ENCODE results near the gene PNMA6E. TPM values are rescaled to one million over a fixed set of nuclear protein-coding genes. Genes with fewer than 3 reads are reported as not detected.

PNMA6E gene
- total and polyA plus RNA-seq, 2 experiments from 2014 or later, result not detected

DNA sequence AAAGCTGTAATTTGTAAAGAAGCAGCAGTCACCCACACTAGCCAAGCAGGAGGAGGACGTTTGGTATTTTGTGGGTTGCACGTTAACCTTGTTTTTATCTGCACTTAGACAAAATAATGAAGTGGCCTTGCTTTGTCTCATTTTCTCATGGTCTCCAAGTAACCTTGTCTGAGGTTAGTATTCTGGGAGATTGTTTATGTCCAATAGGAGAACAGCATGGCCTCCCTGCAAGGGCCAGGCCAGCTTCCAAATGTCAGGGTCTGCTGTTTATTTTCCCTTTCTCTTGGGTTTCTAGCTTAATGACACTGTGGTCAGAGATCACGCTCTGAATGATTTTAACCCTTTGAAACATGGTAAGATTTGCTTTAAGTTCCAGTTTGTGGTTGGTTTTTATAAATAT lies 29.9 kb downstream of the PNMA6E start:
- Histone ChIP-seq H3K9me2 (ENCODE audit: insufficient read depth) (no peaks in the 10 kb centered on the region), H3K27ac (ENCODE audit: low read depth) (no peak overlapping the region), H3K4me2 (no peak overlapping the region), H3K27me3 (ENCODE audit: insufficient read depth) (no peaks in the 10 kb centered on the region), H3K36me3 (ENCODE audit: insufficient read depth) (no peaks in the 10 kb centered on the region), H3K4me1 (ENCODE audit: insufficient read depth) (no peaks in the 10 kb centered on the region), H3K4me3 (no peak overlapping the region), H3F3A (replicated peaks; ENCODE audit: low read depth) (no peaks in the 10 kb centered on the region), H3K79me2 (replicated peaks; ENCODE audit: insufficient read depth) (no peaks in the 10 kb centered on the region), H2AFZ (no peak overlapping the region), H4K20me1 (replicated peaks; ENCODE audit: insufficient read depth) (no peaks in the 10 kb centered on the region)
- Mint-ChIP-seq H3K9me3 (no peaks in the 10 kb centered on the region), H3K36me3 (ENCODE audit: low read depth) (no peaks in the 10 kb centered on the region), H3K4me3 (no peak overlapping the region), H3K27ac (no peak overlapping the region), H3K4me1 (no peaks in the 10 kb centered on the region; the same call in 2 of the 3 replicates), H3K27me3 (ENCODE audit: insufficient read depth, low read depth, poor library complexity) (no peaks in the 10 kb centered on the region)
- no peak for DNase-seq (ENCODE audit: low spot score)
- no peak for ATAC-seq
- TF ChIP-seq ZNF462 (CRISPR knock-in tag; IDR thresholded peaks at IDR 0.05) (no peak), ETS1 (IDR thresholded peaks at IDR 0.05) (no peak), NANOG (IDR thresholded peaks at IDR 0.05; ENCODE audit: borderline replicate concordance) (no peak), STAT1 (IDR thresholded peaks at IDR 0.05; ENCODE audit: unreplicated experiment) (no peak), POLR2AphosphoS5 (IDR thresholded peaks at IDR 0.05; ENCODE audit: low read depth) (no peak), ZNF114 (CRISPR knock-in tag; IDR thresholded peaks at IDR 0.05) (no peak), REST (IDR thresholded peaks at IDR 0.05; ENCODE audit: unreplicated experiment) (no peak)
